Measurements from ENCODE around the gene CD80. TPM values are rescaled to one million over a fixed set of nuclear protein-coding genes. Genes with fewer than 3 reads are reported as not detected.

CD80 gene
- total RNA-seq, 1 experiment from 2014 or later = not detected

DNA sequence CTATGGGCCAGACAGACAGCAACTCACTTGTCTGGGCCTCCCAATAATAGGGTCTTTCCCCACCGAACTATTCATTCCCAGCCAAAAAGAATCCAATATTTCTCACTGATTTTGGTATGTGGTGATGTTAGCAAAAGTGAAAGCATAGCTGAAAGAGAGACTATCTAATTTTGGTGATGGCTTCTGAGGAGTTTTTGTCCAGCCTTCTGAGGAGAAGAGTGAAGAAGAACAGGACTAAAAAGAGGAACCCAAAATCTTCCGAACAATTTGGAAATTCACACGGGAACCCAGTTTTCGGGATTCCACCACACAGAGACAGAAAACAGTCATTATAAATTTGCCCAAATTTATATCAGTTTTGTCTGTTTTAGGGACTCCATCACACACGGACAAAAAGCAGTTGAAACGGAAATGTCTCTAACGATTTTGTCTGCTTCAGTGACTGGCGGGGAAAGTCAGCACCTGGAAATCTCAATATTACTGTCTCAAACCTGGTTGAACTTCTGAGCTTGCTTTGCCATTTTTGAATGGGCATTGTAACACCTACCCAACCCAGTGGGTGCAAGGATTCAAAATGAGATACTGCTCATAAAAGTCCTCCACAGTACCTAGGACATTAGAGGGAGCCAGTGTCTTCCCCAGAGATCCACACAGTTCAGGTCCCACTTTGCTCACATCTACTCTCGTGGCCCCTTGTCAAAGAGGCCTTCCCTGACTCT lies 9.1 kb downstream of the CD80 start:
- no peak for DNase-seq (ENCODE audit: low read depth)

DNA sequence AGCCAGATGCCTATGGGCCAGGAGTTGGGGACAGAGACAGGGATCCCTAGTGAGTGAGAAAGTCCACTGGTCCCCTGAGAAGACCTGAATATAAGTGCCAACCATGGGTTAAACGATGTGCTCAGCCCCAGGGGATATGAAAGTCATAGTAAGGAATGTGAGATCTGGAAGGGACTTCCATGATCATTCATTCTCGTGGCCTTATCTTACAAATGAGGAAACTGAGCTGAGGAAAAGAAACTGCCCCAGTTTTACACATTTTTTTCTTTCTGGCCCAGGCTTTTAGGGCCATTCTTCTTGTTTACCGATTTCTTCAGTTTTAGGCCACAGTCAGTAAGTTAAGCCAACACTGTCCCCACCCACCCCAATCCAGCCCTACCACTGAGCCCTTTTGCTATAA lies 11.1 kb downstream of the CD80 start:
- DNase-seq (ENCODE audit: low read depth) = no peak

DNA sequence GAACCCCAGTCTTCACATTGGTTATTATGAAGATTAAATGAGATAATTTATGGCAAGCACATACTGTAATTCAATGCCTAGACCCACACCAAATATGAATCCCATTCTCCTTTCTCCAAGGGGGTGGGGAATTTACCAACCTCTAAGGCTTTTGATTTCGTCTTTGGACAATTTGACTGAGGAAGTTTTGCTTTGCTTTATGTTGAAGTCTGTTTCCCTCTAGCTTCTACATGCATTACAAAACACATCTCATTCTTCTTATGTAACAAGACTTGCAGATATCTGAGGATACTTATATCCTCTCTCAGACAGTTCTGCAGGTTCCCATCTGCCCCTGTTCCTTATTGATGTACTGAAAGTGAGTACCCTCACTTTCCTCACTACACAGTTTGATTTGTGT lies 12.2 kb downstream of the CD80 start:
- DNase-seq (ENCODE audit: low read depth) = no peak

DNA sequence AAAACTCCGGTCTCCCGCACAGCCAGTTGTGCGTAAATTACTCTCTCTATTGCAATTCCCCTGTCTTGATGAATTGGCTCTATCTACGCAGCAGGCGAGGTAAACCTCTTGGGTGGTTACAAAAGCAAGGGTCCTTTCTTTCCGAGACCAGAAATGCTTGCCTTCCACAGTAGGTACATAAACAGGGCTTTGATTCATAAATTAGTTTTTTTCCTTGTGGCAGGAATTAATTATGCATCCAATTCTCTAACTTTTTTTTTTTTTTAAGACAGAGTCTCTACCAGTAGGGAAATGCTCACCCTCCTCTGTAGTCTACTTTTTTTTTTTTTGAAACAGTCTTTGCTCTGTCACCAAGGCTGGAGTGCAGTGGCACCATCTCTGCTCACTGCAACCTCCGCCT lies 16.3 kb downstream of the CD80 start:
- DNase-seq (ENCODE audit: low read depth) = no peak

DNA sequence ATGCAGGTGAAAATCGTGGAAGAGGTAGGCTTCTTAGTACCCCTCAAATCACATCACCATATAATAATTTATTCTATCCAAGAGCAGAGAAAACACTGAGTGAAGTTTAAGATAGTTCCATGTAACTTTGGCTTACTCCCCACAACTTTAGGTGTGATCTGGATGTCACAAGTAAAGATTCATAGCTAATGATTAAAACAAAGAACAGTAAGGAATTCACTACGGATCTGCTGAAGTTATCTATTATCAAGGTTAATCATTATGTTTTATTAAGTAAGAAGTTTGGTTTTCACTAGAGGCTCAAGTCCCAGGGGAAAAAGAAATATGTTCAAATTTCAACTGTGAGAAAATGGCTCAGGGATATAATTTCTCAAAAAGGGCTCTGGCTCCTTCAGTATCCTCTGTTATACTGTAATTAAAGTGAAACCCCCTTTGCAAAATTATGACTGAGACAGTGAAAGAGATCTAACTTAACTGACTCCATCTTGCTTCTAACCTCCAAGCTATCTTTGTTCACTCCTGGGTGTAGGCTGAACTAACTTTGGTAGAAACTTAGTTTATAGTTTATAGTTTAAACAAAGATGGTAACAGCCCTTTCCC lies 17.1 kb downstream of the CD80 start:
- DNase-seq (ENCODE audit: low read depth) = no peak

DNA sequence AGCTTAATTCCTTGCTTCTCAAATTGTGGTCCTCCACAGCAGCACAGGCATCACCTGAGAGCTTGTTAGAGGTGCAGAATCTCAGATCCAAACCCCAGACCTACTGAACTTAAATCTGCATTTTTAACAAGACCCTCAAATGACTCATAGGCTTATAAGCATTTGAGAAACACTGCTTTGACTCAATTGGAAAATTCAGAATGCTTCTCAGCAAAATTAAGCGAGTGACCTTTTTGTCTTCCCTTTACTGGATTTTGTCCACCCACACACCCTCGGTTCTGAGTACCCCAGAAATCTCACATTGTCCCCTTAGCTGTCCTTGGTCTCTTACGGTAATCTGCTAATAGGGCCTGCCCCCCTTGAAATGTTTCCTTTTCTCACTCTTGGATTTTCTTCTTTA lies 17.9 kb downstream of the CD80 start:
- DNase-seq (ENCODE audit: low read depth) = no peak

DNA sequence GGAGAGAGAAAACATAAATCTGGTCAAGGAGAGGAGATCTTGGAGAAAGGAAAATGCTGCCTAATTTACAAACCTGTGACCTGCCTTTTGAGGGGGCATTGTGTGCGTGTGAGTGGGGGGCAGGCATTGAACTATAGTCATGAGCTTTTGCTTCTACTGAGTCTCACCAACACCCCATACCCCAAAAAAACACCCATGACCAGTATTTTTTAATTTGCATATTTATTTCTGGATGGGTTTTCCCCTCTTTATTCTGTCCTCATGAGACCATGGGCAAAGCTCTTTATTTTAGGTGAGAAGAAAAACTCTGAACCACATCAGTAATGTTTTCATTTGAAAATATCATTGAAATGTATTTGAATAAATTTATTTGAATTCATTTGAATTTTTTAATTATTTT lies 20.6 kb downstream of the CD80 start:
- DNase-seq (ENCODE audit: low read depth) = no peak

DNA sequence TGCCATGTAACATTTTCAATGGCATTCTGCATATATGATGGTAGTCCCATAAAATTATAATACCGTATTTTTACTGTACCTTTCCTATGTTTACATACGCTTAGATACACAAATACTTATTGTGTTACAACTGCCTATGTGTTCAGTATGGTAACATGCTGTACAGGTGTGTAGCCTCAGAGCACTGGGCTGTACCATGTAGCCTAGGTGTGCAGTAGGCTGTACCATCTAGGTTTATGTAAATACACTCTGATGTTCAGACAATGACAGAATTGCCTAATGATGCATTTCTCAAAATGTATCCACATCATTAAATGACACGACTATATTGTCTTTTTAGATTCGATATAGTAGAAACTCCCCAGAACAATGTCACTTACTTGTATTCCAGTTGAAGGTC lies 22.7 kb downstream of the CD80 start:
- no peak for DNase-seq (ENCODE audit: low read depth)

DNA sequence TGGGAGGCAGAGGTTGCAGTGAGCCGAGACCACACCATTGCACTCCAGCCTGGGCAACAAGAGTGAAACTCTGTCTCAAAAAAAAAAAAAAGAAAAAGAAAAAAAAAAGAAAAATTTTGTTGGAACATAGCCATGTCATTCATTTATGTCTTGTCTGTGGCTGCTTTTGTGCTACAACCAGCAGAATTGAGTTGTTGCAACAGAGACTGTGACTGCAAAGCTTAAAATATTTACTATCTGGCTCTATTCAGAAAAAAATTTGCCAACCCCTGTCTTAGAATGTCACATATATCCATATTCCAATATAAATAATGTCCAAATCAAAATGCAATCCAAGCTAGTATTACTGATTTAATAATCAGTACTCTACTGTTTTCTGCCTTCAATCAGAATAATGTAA lies 25.1 kb downstream of the CD80 start:
- no peak for DNase-seq (ENCODE audit: low read depth)

DNA sequence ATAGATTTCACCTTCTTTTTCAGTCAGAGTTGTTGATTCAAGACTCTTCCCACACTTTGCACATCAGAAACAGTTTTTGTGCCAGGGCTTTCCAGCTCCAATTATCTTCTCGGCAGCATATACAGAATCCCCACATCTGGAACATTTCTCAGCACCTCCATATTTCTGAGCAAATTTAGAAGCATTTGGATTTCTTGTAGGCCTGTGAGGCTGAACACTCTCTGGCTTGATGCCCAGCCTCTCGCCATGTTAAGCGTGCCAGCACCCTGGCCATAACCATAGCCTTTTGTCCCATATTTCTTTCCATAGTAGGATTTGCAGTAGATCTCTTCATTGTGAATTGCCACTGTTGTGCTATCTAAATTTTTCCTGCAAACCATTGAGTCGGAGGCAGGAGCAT lies 28.3 kb downstream of the CD80 start:
- no peak for DNase-seq (ENCODE audit: low read depth)

DNA sequence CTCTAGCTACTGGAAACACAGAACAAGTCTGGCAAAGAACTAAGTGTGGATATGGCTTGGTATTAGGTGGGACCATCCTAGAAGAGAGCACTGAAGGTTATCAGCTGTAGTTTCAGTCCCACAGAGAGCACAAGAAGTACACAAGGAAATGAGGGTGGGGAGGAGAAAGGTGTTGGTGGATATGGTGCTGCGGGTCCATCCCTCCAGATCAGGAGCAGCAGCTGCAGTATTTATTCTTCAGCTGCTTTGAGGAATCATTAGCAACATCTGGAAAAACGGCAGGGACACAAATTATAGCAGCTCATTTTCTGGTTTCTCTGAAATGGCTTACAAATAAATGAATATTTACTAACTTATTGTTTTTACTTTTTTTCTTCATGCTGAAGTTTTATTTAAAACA lies 29.0 kb downstream of the CD80 start:
- no peak for DNase-seq (ENCODE audit: low read depth)

DNA sequence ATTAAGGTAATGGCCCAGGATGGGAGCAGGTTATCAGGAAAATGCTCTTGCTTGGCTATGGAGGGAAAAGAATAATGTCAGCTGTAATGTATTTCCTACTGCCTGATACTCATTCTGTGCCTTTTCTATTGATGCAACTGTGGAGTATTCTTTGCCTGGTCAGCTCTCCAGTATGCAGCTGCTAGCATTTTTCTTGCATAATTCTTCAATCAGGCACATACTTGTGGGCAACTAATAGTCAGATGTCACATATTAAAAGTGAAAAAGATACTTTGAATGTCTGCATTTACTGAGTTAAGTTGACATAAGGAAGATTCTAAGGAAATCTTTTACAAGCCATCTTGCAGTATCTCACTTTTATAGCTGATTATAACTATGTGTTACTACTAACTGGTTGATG lies 29.5 kb downstream of the CD80 start:
- no peak for DNase-seq (ENCODE audit: low read depth)

DNA sequence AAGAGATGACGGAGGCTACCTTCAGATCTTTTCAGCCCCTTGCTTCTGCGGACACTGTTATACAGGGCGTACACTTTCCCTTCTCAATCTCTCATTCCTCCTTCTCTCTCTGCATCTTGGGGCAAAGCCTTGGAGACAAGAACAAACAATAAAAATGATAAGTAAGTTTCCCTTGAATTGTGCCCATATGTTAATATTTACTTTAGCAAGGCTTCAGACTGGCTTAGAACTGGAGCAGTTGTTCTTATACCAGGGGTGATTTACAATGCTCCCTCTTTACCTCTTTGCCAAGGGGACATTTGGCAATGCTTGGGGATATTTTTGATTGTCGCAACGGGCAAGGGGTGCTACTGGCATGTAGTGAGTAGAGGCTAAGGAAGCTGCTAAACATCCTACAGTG lies 31.7 kb downstream of the CD80 start:
- no peak for DNase-seq (ENCODE audit: low read depth)

DNA sequence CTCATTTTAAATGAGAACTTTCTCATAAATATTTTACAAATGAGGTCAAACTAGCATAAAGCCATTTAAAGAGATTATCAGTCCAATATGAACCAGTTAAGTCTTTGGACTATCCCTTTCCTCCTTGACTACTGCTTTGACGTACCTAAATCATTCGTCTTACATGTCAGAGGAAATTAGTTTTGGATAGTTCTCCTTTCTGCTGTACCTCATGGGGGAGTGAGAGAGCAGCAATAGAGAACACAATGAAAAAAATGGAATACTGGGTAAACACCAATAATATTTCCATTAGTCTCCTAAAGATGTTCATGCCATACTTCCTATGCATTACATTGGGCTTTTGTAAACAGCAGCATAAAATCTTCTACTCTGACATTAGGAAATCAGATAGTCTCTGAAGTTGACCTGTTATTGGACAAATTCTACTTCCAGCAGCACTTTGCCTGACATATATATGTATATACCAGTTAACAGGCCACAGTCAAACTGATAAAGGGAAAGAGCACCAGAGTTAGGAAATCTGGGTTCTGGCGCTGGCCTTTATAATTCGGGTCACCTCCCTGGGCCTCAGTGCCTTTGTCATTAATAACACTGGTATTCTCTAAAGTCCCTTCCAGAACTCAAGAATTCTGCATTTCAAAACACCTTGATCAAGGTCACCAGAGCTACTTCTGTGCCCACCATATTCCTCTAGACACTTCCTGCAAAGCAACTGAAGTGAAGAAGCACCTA lies 34.3 kb downstream of the CD80 start:
- DNase-seq (ENCODE audit: low read depth) = no peak

DNA sequence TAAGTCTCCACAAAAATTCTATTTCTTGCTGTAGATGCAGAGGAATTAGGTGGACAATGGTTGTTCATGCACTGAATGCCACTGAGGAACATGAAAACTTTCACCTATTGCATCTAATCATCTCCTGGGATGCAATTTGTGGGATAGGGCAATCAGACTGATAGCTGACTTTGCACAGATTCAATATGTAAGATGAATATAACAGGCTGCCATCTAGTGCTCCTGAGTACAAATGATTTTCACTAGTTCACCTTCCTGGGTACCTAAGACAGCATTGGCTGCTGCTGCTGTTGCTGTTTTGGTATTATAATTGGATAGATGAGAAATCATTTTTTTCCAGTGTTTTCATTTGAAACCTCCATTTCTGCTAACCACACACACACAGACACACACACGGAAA lies 41.4 kb downstream of the CD80 start:
- DNase-seq (ENCODE audit: low read depth) = no peak

DNA sequence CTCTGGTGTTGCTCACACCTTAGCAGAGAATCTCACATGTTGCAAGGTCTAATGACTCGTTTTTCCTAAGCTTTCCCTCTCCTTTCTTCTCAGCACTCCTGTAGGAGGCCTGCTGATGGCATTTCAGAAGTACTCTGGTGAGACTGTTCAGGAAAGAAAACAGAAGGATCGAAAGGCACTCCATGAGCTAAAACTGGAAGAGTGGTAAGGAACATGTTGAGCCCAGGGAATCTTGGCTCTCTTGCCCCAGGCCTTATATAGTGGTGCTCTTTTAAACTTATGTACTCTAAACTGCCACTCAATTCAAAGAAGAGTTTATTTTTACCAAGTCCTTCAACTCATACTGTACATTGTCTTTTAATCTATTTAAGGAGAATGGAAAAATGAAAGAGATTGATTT lies 42.3 kb downstream of the CD80 start:
- no peak for DNase-seq (ENCODE audit: low read depth)

DNA sequence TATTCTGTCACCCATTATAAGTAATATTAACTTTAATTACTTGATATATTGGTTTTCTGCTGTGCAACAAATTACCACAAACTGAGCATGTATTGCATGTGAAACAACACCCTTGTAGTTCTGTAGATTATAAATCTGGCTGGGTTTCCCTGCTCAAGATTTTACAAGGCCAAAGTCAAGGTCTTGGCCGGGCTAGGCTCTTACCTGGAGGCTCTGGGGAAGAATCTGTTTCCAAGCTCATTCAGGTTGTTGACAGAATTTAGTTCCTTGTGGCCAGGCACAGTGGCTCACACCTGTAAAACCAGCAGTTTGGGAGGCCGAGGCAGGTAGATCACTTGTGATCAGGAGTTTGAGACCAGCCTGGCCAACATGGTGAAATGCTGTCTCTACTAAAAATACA lies 44.8 kb downstream of the CD80 start:
- no peak for DNase-seq (ENCODE audit: low read depth)

DNA sequence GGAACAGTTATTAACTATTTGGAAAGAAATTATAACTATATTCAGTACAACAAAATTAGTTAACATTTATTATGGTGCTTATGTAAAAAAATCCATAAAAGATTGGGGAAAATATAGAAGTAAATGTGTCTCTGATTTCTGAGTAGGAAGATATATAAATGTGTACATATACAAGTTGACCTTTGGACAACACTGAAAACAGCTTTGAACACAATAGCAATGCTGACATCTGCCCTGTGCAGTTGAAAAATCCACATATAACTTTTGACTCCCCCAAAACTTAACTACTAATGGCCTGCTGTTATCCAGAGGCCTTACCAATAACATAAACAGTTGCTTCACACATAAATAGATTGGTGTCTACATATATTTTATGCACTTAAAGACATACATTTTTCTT lies 48.7 kb downstream of the CD80 start:
- DNase-seq (ENCODE audit: low read depth) = no peak

DNA sequence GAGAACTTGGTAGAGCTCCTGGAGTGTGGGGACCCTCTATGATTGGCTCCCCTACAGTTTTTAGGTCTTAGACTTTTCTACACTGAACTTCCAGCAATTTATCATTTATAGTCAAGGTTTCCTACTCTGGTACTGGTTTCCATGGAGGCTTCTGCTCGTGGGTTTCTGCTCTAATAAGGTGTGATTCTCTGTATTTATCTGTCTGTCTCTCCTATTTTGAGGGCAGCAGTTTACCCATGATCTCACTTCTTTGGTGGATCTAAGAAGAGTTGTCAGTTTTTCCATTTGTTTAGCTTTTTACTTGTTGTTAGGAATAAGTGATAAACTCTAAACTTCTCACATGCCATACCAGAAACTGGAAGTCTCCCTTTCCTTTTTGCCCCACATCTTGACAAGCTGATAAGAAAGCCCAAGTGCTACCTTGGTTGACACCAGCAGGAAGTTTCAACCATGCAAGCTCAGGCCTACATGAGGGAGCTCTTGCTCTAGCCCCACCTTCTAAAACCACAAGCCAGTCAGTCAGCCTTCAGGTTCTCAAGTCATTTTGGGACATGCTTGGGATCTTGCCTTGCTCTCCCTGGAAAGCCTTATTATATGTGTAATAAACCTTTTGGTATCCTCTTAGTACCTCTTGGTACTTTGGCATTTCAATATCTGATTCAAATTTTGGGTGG lies 51.1 kb downstream of the CD80 start:
- DNase-seq (ENCODE audit: low read depth) = no peak

DNA sequence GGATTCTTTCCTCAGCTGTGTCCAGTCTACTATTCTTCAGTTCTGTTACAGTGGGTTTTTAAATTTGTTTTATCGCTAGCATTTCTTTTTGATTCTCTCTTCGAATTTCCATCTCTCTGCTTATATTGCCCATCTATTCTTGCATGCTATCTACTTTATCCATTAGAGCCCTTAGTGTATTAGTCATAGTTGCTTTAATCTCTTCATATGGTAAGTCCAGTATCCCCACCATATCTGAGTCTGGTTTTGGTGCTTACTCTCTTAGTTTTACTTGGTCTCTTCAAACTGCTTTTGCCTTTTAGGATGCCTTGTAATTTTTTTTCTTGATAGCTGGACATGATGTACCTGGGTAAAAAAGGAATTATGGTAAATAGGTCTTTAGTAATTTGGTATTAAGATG lies 52.0 kb downstream of the CD80 start:
- DNase-seq (ENCODE audit: low read depth) = no peak

DNA sequence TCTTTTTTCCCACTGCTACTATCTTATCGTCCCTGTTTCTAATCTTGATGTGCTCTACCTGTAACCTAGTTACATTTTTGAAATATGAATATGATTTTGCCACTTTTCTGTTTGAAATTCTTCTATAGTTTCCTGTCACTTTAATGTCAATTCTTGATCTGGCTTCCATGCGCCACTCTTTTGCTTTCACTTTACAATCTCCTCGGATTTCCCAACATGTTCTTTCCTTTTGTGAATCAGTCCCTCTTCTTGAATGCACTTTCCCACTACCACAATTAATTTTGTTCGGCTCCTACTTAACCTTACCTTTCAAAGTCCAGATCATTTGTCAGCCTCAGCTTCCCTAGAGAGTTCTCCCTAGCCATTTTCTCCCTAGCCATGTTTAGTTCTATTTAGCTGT lies 52.8 kb downstream of the CD80 start:
- DNase-seq (ENCODE audit: low read depth) = no peak

DNA sequence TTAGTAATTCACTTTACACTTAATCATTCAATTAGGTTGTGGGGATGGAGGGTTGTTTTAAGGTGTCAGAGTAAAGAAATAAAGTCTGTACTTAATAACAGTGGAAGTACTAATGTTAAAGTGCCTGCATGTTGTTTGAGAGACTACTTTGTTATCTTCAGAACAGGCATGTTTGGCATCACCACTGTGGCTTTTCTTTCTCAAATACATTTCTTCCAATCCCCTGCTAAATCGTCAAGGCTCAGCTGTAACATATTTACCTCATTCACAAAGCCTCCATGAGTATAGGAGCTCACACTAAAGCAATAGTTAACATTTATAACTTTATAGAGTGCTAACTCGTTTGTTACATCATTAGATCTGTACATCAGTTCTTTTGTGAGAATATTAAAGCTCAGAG lies 58.5 kb downstream of the CD80 start:
- DNase-seq (ENCODE audit: low read depth) = no peak

All from HT1080 (cell line).